ENCODE data around the gene DNER. TPM values are rescaled to one million over a fixed set of nuclear protein-coding genes. Genes with fewer than 3 reads are reported as not detected.
"Not testable (repeated sequence)": the region's sequence is repeated elsewhere in the genome, so short reads cannot be mapped to it uniquely, and the experiment has no call there.

The DNER gene
- total and polyA plus RNA-seq, 2 experiments from 2014 or later = 4.7 to 8.8 TPM

DNA sequence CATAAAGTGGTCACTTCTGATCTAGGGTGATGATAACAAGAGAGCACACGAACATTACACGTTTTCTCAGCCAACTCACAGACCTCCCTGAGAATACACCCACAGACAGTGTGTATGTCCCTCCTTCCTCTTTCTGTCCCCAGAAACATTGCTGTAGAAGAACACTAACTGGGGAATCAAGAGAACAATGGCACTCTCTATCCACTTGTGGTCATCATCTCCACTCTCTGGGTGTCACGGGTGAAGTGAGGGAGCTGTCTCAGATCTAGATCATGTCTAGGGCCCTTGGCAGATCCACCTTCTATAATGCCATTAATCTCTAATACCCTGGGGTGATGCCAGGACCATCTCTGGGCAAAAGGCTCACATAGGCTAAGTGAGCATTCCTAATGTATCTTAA, 97.9 kb downstream of the DNER start:
- no peak overlapping the region for H3K4me2 ChIP-seq
- Mint-ChIP-seq H3K36me3 (ENCODE audit: low read depth) (no peaks in the 10 kb centered on the region), H3K4me3 (no peak overlapping the region), H3K27ac (no peak overlapping the region), H3K27me3 (ENCODE audit: insufficient read depth, low read depth, poor library complexity) (peaks cover 8% of the 10 kb centered on the region), H3K9me3 (no peaks in the 10 kb centered on the region; the same call in 2 of the 3 replicates), H3K4me1 (no peaks in the 10 kb centered on the region)
- ATAC-seq (no peak), DNase-seq (ENCODE audit: low spot score) (no peak)
- no peaks in the 10 kb centered on the region for H3K4me1 ChIP-seq (ENCODE audit: insufficient read depth)
- H3K27ac ChIP-seq (ENCODE audit: low read depth) = no peak overlapping the region
- H3K79me2 ChIP-seq (replicated peaks; ENCODE audit: insufficient read depth) = no peaks in the 10 kb centered on the region
- no peaks in the 10 kb centered on the region for H3F3A ChIP-seq (replicated peaks; ENCODE audit: low read depth)
- no peak overlapping the region for H3K4me3 ChIP-seq
- H3K9me2 ChIP-seq (ENCODE audit: insufficient read depth) = no peaks in the 10 kb centered on the region
- no peaks in the 10 kb centered on the region for H3K27me3 ChIP-seq (ENCODE audit: insufficient read depth)
- H2AFZ ChIP-seq = no peak overlapping the region
- no peaks in the 10 kb centered on the region for H4K20me1 ChIP-seq (replicated peaks; ENCODE audit: insufficient read depth)
- H3K36me3 ChIP-seq (ENCODE audit: insufficient read depth) = no peaks in the 10 kb centered on the region
- TF ChIP-seq JUNB (IDR thresholded peaks at IDR 0.05; ENCODE audit: unreplicated experiment) (no peak), EZH2 (IDR thresholded peaks at IDR 0.05; ENCODE audit: low read depth, unreplicated experiment) (no peak), POLR2AphosphoS5 (IDR thresholded peaks at IDR 0.05; ENCODE audit: low read depth) (no peak), EZH2phosphoT487 (IDR thresholded peaks at IDR 0.05; ENCODE audit: unreplicated experiment) (no peak), ZNF114 (CRISPR knock-in tag; IDR thresholded peaks at IDR 0.05) (no peak), STAT1 (IDR thresholded peaks at IDR 0.05; ENCODE audit: unreplicated experiment) (no peak)
- TF ChIP-seq, protein P1, sequence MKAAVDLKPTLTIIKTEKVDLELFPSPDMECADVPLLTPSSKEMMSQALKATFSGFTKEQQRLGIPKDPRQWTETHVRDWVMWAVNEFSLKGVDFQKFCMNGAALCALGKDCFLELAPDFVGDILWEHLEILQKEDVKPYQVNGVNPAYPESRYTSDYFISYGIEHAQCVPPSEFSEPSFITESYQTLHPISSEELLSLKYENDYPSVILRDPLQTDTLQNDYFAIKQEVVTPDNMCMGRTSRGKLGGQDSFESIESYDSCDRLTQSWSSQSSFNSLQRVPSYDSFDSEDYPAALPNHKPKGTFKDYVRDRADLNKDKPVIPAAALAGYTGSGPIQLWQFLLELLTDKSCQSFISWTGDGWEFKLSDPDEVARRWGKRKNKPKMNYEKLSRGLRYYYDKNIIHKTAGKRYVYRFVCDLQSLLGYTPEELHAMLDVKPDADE (IDR thresholded peaks at IDR 0.05) = no peak

- not testable (repeated sequence) for H3K9me2 ChIP-seq (ENCODE audit: insufficient read depth); H3K27me3 Mint-ChIP-seq (ENCODE audit: insufficient read depth, low read depth, poor library complexity); H3K27ac ChIP-seq (ENCODE audit: low read depth); H2AFZ ChIP-seq; H4K20me1 ChIP-seq (replicated peaks; ENCODE audit: insufficient read depth); H3K4me1 ChIP-seq (ENCODE audit: insufficient read depth); DNase-seq (ENCODE audit: low spot score); H3F3A ChIP-seq (replicated peaks; ENCODE audit: low read depth); H3K79me2 ChIP-seq (replicated peaks; ENCODE audit: insufficient read depth); H3K36me3 ChIP-seq (ENCODE audit: insufficient read depth); H3K36me3 Mint-ChIP-seq (ENCODE audit: low read depth); H3K4me1 Mint-ChIP-seq; H3K4me2 ChIP-seq; ATAC-seq; H3K4me3 Mint-ChIP-seq; H3K27ac Mint-ChIP-seq; H3K9me3 Mint-ChIP-seq; H3K4me3 ChIP-seq; H3K27me3 ChIP-seq (ENCODE audit: insufficient read depth)
Measured at GRCh38 chr2:229614021-229614420, 100.3 kb downstream of the DNER start.

DNA sequence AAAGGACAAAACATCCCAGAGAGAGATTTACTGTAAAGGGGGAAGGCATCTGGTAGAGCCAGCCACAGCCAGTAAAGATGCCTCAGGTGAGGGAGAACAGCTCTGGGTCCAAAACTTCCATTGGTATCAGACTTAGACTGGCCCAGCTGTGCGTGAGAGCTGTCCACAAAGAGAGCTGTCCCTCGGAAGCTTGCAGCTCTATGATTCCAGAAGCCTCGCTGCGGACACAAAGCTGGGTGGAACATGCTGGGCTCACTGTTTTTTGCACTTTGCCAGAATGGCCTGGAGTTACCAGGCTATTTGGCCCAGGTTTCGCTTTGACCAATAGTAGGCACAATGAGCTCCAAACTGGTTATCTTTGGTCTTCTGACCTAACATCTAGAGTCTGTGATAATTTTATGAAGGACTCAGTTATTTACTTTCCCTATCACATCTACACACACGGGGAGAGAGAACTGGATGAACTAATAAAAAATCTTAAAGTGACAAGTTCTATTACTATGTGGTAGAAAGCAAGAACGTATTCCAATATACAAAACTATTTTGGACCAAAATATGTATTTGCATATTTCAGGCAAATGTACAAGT, 101.9 kb downstream of the DNER start:
- no peak for ATAC-seq
- H3K27me3 Mint-ChIP-seq (ENCODE audit: insufficient read depth, low read depth, poor library complexity) = no peaks in the 10 kb centered on the region
- no peak overlapping the region for H3K4me3 Mint-ChIP-seq
- TF ChIP-seq JUNB (IDR thresholded peaks at IDR 0.05; ENCODE audit: unreplicated experiment) = no peak
- no peak for TF ChIP-seq STAT1 (IDR thresholded peaks at IDR 0.05; ENCODE audit: unreplicated experiment)
- TF ChIP-seq, protein P2, sequence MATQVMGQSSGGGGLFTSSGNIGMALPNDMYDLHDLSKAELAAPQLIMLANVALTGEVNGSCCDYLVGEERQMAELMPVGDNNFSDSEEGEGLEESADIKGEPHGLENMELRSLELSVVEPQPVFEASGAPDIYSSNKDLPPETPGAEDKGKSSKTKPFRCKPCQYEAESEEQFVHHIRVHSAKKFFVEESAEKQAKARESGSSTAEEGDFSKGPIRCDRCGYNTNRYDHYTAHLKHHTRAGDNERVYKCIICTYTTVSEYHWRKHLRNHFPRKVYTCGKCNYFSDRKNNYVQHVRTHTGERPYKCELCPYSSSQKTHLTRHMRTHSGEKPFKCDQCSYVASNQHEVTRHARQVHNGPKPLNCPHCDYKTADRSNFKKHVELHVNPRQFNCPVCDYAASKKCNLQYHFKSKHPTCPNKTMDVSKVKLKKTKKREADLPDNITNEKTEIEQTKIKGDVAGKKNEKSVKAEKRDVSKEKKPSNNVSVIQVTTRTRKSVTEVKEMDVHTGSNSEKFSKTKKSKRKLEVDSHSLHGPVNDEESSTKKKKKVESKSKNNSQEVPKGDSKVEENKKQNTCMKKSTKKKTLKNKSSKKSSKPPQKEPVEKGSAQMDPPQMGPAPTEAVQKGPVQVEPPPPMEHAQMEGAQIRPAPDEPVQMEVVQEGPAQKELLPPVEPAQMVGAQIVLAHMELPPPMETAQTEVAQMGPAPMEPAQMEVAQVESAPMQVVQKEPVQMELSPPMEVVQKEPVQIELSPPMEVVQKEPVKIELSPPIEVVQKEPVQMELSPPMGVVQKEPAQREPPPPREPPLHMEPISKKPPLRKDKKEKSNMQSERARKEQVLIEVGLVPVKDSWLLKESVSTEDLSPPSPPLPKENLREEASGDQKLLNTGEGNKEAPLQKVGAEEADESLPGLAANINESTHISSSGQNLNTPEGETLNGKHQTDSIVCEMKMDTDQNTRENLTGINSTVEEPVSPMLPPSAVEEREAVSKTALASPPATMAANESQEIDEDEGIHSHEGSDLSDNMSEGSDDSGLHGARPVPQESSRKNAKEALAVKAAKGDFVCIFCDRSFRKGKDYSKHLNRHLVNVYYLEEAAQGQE (IDR thresholded peaks at IDR 0.05; ENCODE audit: unreplicated experiment) = no peak
- TF ChIP-seq ZNF331 (CRISPR knock-in tag; IDR thresholded peaks at IDR 0.05; ENCODE audit: low read depth) = no peak
- TF ChIP-seq ZNF114 (CRISPR knock-in tag; IDR thresholded peaks at IDR 0.05) = no peak
- no peak for TF ChIP-seq EZH2 (IDR thresholded peaks at IDR 0.05; ENCODE audit: low read depth, unreplicated experiment)
- no peak overlapping the region for H3K27ac Mint-ChIP-seq
- Histone ChIP-seq H3K4me2 (no peak overlapping the region), H2AFZ (no peak overlapping the region), H3K27ac (ENCODE audit: low read depth) (no peak overlapping the region), H3K27me3 (ENCODE audit: insufficient read depth) (no peaks in the 10 kb centered on the region), H3K79me2 (replicated peaks; ENCODE audit: insufficient read depth) (no peaks in the 10 kb centered on the region), H3K36me3 (ENCODE audit: insufficient read depth) (no peaks in the 10 kb centered on the region), H4K20me1 (replicated peaks; ENCODE audit: insufficient read depth) (no peaks in the 10 kb centered on the region), H3K4me1 (ENCODE audit: insufficient read depth) (no peaks in the 10 kb centered on the region), H3K4me3 (no peak overlapping the region), H3K9me2 (ENCODE audit: insufficient read depth) (no peaks in the 10 kb centered on the region), H3F3A (replicated peaks; ENCODE audit: low read depth) (no peaks in the 10 kb centered on the region)
- no peaks in the 10 kb centered on the region for H3K9me3 Mint-ChIP-seq
- H3K36me3 Mint-ChIP-seq (ENCODE audit: low read depth) = no peaks in the 10 kb centered on the region
- DNase-seq (ENCODE audit: low spot score) = no peak
- no peaks in the 10 kb centered on the region for H3K4me1 Mint-ChIP-seq

All from GM23338 (cell line).